ENCODE results near the gene LFNG. TPM values are rescaled to one million over a fixed set of nuclear protein-coding genes. Genes with fewer than 3 reads are reported as not detected.
A peak's percentile ranks its signal among the peaks of the same experiment; 100 is the strongest.

Gene LFNG
- total RNA-seq, 6 experiments from 2014 or later = 1.0 to 4.3 (median 1.7) TPM

DNA sequence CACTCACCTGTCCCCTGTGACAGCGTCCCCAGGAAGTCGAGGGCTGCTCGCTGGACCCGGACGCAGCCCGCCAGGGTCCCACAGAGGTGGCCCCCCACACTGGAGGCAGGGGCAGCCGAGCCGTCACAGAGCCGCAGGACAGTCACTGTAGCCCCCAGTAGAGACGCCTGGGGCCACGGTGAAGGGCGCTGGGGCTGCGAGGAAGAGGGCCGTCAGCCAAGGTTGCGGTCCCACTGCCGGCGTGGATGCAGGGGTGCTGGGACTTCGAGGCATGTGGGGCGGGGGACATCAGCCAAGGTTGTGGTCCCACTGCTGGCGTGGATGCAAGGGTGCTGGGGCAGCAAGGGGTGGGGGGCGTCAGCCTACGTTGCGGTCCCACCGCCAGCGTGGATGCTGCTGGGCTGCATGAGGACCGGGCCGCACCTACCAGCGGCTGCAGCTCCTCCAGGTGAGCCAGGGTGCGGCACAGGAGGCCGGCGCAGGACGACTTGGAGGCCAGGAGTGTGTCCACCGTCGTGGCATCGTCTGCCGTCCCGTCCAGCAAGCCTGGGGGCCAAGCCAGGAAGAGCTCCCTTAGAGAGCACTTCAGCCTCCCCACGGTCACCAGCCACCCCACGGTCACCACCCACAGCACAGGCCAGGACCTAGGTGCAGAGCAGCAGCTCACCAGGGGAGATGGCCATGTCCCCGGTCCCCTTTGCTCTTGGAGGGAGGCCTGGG, 21.9 kb downstream of the LFNG start:
- Histone ChIP-seq H3K36me3 (peaks cover 0 to 53% (median 7%) of the 10 kb centered on the region in 4 donors), H3K4me1 (no peaks in the 10 kb centered on the region), H3K9me3 (no peaks in the 10 kb centered on the region), H3K27ac (no peak overlapping the region), H3K4me3 (no peak overlapping the region), H3K27me3 (no peaks in the 10 kb centered on the region)
- no peak for TF ChIP-seq CTCF (IDR thresholded peaks at IDR 0.05)
- no peak for TF ChIP-seq POLR2A (IDR thresholded peaks at IDR 0.05)
- DNase-seq (peak in 1 of 3 donors; percentile 25), ATAC-seq (no peak)
- intact Hi-C loops (cut with DNase I) = no loop called here
- 100% methylated on average over 1 of the region's 40 CpGs for WGBS (ENCODE audit: insufficient coverage, low coverage, low lambda C conversion rate, missing lambda C conversion rate)

GRCh38 chr7:2542011-2542915, 22.7 kb downstream of the LFNG start:
- H3K36me3 ChIP-seq = peaks cover 0 to 62% (median 7%) of the 10 kb centered on the region in 4 donors
- intact Hi-C loops (cut with DNase I) = no loop called here
- 55% methylated on average over 3 of the region's 25 CpGs for WGBS (ENCODE audit: insufficient coverage, low coverage, low lambda C conversion rate, missing lambda C conversion rate)
- ATAC-seq = no peak
- no peaks in the 10 kb centered on the region for H3K9me3 ChIP-seq
- no peak overlapping the region for H3K27ac ChIP-seq
- H3K27me3 ChIP-seq = no peaks in the 10 kb centered on the region
- H3K4me1 ChIP-seq = no peaks in the 10 kb centered on the region
- DNase-seq = no peak
- TF ChIP-seq POLR2A (IDR thresholded peaks at IDR 0.05) (no peak), CTCF (IDR thresholded peaks at IDR 0.05) (no peak)
- H3K4me3 ChIP-seq = no peak overlapping the region

- DNase-seq = no peak
- ATAC-seq = no peak
- no peak for TF ChIP-seq CTCF (IDR thresholded peaks at IDR 0.05)
- no peak for TF ChIP-seq POLR2A (IDR thresholded peaks at IDR 0.05)
- 80% methylated on average over 6 of the region's 53 CpGs for WGBS (ENCODE audit: insufficient coverage, low coverage, low lambda C conversion rate, missing lambda C conversion rate)
- intact Hi-C loops (cut with DNase I) = no loop called here
- no peaks in the 10 kb centered on the region for H3K9me3 ChIP-seq
- peaks cover 0 to 58% (median 9%) of the 10 kb centered on the region in 4 donors for H3K36me3 ChIP-seq
- no peak overlapping the region for H3K27ac ChIP-seq
- no peaks in the 10 kb centered on the region for H3K4me1 ChIP-seq
- no peaks in the 10 kb centered on the region for H3K27me3 ChIP-seq
- no peak overlapping the region for H3K4me3 ChIP-seq
These were observed 23.6 kb downstream of the LFNG start for GRCh38 chr7:2542916-2543871.

DNA sequence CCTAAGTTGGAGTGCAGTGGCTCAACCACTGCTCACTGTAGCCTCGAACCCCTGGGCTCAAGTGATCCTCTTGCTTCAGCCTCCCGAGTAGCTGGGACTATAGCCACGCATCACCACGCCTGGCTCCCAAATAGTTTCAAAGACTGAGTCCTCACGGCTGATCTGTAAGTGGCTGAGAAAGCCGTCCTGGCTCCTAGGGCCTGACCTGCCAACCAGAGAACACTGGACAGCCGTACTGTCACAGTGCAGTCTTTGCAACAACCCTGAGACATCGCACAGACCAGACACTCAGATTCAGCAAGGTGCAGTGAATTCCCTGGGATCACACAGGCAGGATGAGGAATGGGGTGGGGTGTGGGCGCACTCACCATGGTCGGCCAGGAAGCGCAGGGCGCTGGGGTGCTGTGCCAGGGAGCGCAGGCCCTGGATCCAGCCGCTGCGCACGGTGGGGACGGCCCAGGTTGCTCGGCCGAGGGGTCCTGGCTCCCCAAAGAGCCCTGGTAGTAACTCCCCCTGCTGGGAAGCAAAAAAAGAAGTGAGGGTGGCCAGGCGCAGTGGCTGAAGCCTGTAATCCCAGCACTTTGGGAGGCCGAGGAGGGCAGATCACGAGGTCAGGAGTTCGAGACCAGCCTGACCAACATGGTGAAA, 25.1 kb downstream of the LFNG start:
- WGBS (ENCODE audit: insufficient coverage, low coverage, low lambda C conversion rate, missing lambda C conversion rate) = 89% methylated on average over 6 of the region's 23 CpGs
- ATAC-seq (no peak), DNase-seq (no peak)
- TF ChIP-seq POLR2A (IDR thresholded peaks at IDR 0.05) = no peak
- no peak for TF ChIP-seq CTCF (IDR thresholded peaks at IDR 0.05)
- Histone ChIP-seq H3K4me1 (no peaks in the 10 kb centered on the region), H3K4me3 (no peak overlapping the region), H3K36me3 (peaks cover 0 to 50% (median 11%) of the 10 kb centered on the region in 4 donors), H3K9me3 (no peaks in the 10 kb centered on the region), H3K27ac (no peak overlapping the region), H3K27me3 (no peaks in the 10 kb centered on the region)
- intact Hi-C loops (cut with DNase I) = no loop called here
